Nephron (organoid): ENCODE results near the gene MRPS9.

Experiments
- H3K27ac Mint-ChIP-seq, 3 experiments: 2 replicates each; pipeline ENCODE4 v1.8.0; 2020; ENCODE audit warnings: mixed read lengths in 3 of 3, mild to moderate bottlenecking in 2 of 3, moderate library complexity in 1 of 3
- H3K27me3 Mint-ChIP-seq: 2 replicates; pipeline ENCODE4 v1.8.0; 2021; ENCODE audit warnings: low read depth, mild to moderate bottlenecking, moderate library complexity, mixed read lengths
- H3K36me3 Mint-ChIP-seq: 2 replicates; pipeline ENCODE4 v1.8.0; 2020; ENCODE audit warnings: low read depth, mixed read lengths
- H3K4me1 Mint-ChIP-seq: 2 replicates; pipeline ENCODE4 v1.8.0; 2020; ENCODE audit warnings: mixed read lengths
- H3K4me3 Mint-ChIP-seq, 3 experiments: 2 replicates each; pipeline ENCODE4 v1.8.0; 2020; ENCODE audit warnings: mild to moderate bottlenecking in 3 of 3, mixed read lengths in 3 of 3, moderate library complexity in 2 of 3
- H3K9me3 Mint-ChIP-seq: 2 replicates; pipeline ENCODE4 v1.8.0; 2020; ENCODE audit warnings: mixed read lengths
- TF ChIP-seq, protein P1 (sequence below), 3 experiments: fragments of 200-600 bp; sonication (generic); IDR thresholded peaks; one replicate each; pipeline ENCODE4 v1.5.0; 2021; ENCODE audit warnings: antibody characterized with exemption in 3 of 3; ENCODE audit not compliant: unreplicated experiment in 3 of 3

Gene MRPS9

DNA sequence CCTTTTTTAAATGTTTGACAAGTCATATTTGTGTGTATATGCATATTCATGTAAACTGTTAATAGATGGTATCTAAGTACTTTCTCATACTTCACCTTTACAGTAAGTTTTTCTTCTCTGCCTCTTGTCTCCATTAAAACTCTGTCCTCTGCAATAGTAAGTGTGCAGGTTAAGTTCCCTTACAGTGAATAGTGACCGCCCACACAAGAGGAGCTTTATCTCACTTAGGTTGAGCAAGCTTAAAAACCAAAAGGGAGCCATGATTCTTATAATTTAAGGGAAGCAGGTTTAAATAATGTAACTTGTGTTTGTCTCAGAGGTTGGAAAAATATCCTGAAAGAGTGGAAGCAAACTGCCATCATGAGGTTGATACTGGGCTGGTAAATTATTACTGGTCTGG is 61.3 kb downstream of the MRPS9 start:
- H3K27ac Mint-ChIP-seq = peak overlapping the region in 1 of 3 experiments; percentile 33
- no peak overlapping the region for H3K4me3 Mint-ChIP-seq
- TF ChIP-seq, protein P1, sequence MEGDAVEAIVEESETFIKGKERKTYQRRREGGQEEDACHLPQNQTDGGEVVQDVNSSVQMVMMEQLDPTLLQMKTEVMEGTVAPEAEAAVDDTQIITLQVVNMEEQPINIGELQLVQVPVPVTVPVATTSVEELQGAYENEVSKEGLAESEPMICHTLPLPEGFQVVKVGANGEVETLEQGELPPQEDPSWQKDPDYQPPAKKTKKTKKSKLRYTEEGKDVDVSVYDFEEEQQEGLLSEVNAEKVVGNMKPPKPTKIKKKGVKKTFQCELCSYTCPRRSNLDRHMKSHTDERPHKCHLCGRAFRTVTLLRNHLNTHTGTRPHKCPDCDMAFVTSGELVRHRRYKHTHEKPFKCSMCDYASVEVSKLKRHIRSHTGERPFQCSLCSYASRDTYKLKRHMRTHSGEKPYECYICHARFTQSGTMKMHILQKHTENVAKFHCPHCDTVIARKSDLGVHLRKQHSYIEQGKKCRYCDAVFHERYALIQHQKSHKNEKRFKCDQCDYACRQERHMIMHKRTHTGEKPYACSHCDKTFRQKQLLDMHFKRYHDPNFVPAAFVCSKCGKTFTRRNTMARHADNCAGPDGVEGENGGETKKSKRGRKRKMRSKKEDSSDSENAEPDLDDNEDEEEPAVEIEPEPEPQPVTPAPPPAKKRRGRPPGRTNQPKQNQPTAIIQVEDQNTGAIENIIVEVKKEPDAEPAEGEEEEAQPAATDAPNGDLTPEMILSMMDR (IDR thresholded peaks at IDR 0.05; ENCODE audit: unreplicated experiment in 3 of 3) = no peak
- peaks cover 55% of the 10 kb centered on the region for H3K36me3 Mint-ChIP-seq
- H3K9me3 Mint-ChIP-seq = no peaks in the 10 kb centered on the region
- peaks cover 23% of the 10 kb centered on the region for H3K4me1 Mint-ChIP-seq
- H3K27me3 Mint-ChIP-seq = no peaks in the 10 kb centered on the region

DNA sequence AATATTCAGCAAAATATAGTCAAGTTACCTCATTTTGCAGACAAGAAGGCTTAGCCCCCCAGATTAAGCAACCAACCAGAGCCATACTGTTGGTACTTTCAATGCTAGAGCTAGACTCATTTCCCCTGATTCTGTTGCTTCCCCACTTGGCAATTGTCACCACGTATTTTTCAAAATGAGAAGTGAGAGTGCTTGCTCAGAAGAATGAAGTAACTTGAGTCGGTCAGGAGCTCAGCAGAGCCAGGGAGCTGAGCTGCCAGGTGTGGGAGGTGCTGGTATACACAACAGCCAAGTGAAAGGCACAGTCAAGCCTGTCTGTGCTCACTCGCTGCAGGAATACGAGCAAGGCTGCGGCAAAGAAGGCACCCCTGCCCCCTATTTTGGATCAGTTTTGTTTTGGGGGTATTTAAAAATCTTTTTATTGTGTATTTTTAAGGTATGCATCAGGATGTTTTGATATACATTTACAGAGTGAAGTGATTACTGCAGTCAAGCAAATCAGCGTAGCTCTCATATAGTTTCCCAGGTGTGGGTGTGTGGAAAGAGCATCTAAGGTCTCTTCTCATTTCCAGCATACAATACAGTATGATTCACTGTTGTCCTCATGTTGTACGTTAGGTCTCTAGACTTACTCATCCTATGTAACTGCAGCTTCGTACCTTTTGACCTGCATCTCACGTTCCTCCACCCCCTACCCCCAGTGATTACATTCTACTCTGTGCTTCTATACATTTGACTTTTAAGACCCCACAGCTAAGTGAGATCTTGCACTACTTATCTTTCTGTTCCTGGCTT is 62.4 kb downstream of the MRPS9 start:
- H3K4me1 Mint-ChIP-seq = peaks cover 23% of the 10 kb centered on the region
- H3K27ac Mint-ChIP-seq = peak overlapping the region in 1 of 3 experiments; percentile 54
- H3K9me3 Mint-ChIP-seq = no peaks in the 10 kb centered on the region
- H3K27me3 Mint-ChIP-seq = no peaks in the 10 kb centered on the region
- H3K4me3 Mint-ChIP-seq = no peak overlapping the region
- TF ChIP-seq, protein P1 (IDR thresholded peaks at IDR 0.05; ENCODE audit: unreplicated experiment in 3 of 3) = no peak
- peaks cover 49% of the 10 kb centered on the region for H3K36me3 Mint-ChIP-seq

DNA sequence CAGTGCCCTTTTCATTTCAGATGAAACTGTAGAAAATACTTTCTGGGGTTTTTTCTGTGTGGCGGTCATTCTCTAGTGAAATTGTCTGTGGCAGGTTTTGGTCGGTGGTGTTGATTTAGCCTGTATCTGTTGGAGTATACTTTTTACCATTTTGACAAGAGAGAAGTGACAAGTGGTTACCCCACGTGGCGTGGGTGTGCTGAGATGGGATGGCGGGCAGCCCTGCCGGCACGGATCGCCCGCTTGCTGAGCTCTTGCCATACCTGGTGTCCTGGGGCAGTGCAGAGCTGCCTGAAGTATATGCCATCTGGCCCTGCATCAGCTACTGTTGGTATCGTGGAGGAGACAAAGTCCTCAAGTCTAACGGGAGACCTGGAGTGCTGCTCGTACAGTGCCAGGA is 64.1 kb downstream of the MRPS9 start:
- no peaks in the 10 kb centered on the region for H3K27me3 Mint-ChIP-seq
- peak overlapping the region in 1 of 3 experiments; percentile 39 for H3K27ac Mint-ChIP-seq
- H3K36me3 Mint-ChIP-seq = peaks cover 38% of the 10 kb centered on the region
- no peaks in the 10 kb centered on the region for H3K9me3 Mint-ChIP-seq
- no peak overlapping the region for H3K4me3 Mint-ChIP-seq
- H3K4me1 Mint-ChIP-seq = peaks cover 23% of the 10 kb centered on the region
- TF ChIP-seq, protein P1 (IDR thresholded peaks at IDR 0.05; ENCODE audit: unreplicated experiment in 3 of 3) = no peak

DNA sequence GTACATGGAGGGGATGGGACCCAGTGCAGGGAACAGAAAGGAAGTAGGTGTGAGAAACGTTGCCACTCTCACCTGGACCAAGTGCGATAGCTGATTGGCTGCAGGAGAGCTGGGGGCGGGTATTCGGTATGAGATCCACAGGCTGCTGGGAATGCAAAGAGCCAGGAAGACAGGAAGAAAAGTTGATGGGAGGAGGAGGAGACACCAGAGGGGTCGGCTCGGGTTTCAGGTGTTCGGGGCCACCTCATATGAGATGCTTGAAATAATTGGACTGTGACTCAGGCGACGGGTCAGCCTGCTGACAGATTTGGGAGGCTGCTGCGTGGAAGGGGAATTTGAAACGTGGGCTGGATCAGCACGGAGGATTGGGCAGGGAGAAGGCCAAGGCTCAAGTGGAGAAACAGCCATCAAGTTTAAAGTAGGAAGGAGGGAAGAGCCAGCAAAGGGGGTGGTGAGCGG is 65.1 kb downstream of the MRPS9 start:
- no peaks in the 10 kb centered on the region for H3K9me3 Mint-ChIP-seq
- H3K27ac Mint-ChIP-seq = peak overlapping the region in 1 of 3 experiments; percentile 30
- TF ChIP-seq, protein P1 (IDR thresholded peaks at IDR 0.05; ENCODE audit: unreplicated experiment in 3 of 3) = no peak
- H3K4me1 Mint-ChIP-seq = peaks cover 23% of the 10 kb centered on the region
- no peaks in the 10 kb centered on the region for H3K27me3 Mint-ChIP-seq
- H3K36me3 Mint-ChIP-seq = peaks cover 32% of the 10 kb centered on the region
- no peak overlapping the region for H3K4me3 Mint-ChIP-seq

DNA sequence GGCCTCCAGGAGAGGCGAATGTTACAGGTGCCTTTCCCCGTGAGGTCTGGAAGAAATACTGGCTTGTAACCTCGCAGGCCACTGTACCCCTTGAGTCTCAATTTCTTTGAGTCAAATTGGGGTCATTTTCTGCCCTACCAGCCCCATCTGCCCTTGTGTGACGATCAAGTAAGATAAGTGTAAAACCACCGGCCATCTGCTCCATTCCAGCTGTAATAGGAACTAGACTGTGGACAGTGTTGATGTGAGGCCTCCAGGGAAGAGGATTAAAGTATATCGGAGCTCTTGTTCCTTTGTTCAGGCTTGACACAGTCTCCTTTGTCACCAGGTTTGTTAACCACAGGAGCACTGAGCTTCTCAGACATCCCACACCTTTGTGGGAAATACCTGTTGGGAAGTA is 65.6 kb downstream of the MRPS9 start:
- no peak overlapping the region for H3K27ac Mint-ChIP-seq
- TF ChIP-seq, protein P1 (IDR thresholded peaks at IDR 0.05; ENCODE audit: unreplicated experiment in 3 of 3) = no peak

More for the DNA sequence above, 65.6 kb downstream of the MRPS9 start:
- Mint-ChIP-seq H3K36me3 (peaks cover 29% of the 10 kb centered on the region), H3K4me1 (peaks cover 23% of the 10 kb centered on the region), H3K4me3 (no peak overlapping the region), H3K9me3 (no peaks in the 10 kb centered on the region), H3K27me3 (no peaks in the 10 kb centered on the region)
